ENCODE measurements around the gene PGRMC2.
"Not testable (repeated sequence)": the region's sequence is repeated elsewhere in the genome, so short reads cannot be mapped to it uniquely, and the experiment has no call there.

Gene PGRMC2

GRCh38 chr4:128258166-128258565, 29.4 kb downstream of the PGRMC2 start:
- not testable (repeated sequence) for DNase-seq (ENCODE audit: low read depth); H3K4me3 ChIP-seq (ENCODE audit: control insufficient read depth, low read depth, low read length)

GRCh38 chr4:128256539-128256938, 31.1 kb downstream of the PGRMC2 start:
- H3K4me3 ChIP-seq (ENCODE audit: control insufficient read depth, low read depth, low read length): no peak overlapping the region
- DNase-seq (ENCODE audit: low read depth): no peak
- TF ChIP-seq, protein P1, sequence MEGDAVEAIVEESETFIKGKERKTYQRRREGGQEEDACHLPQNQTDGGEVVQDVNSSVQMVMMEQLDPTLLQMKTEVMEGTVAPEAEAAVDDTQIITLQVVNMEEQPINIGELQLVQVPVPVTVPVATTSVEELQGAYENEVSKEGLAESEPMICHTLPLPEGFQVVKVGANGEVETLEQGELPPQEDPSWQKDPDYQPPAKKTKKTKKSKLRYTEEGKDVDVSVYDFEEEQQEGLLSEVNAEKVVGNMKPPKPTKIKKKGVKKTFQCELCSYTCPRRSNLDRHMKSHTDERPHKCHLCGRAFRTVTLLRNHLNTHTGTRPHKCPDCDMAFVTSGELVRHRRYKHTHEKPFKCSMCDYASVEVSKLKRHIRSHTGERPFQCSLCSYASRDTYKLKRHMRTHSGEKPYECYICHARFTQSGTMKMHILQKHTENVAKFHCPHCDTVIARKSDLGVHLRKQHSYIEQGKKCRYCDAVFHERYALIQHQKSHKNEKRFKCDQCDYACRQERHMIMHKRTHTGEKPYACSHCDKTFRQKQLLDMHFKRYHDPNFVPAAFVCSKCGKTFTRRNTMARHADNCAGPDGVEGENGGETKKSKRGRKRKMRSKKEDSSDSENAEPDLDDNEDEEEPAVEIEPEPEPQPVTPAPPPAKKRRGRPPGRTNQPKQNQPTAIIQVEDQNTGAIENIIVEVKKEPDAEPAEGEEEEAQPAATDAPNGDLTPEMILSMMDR (conservative IDR thresholded peaks at IDR 0.05; ENCODE audit: control insufficient read depth, insufficient read depth, low read depth, low read length): no peak

GRCh38 chr4:128255906-128256305, 31.7 kb downstream of the PGRMC2 start:
- no peak for DNase-seq (ENCODE audit: low read depth)
- H3K4me3 ChIP-seq (ENCODE audit: control insufficient read depth, low read depth, low read length): no peak overlapping the region
- TF ChIP-seq, protein P1 (conservative IDR thresholded peaks at IDR 0.05; ENCODE audit: control insufficient read depth, insufficient read depth, low read depth, low read length): no peak

- TF ChIP-seq, protein P1 (conservative IDR thresholded peaks at IDR 0.05; ENCODE audit: control insufficient read depth, insufficient read depth, low read depth, low read length): no peak
- peak; percentile 35 for DNase-seq (ENCODE audit: low read depth)
- H3K4me3 ChIP-seq (ENCODE audit: control insufficient read depth, low read depth, low read length): no peak overlapping the region
Measured at GRCh38 chr4:128249787-128250668, 37.6 kb downstream of the PGRMC2 start.

DNA sequence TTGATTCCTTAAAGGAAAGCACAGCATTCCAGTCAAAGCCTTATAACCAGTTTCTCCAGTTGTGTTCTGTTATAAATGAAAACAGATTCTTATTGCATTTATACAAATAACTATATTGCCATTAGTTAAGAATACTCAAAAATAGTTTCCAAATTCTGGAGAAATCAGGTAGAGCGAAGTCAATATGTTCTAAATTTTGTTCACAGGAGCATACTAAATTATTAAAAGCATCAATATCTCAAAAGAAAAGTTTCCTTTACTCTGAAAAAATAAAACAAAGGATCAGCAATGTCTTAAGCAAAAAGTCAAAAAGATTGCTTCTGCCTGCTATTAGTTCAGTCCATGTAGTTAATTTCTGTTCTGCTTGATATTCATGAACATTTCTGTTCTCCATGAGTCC, 39.7 kb downstream of the PGRMC2 start:
- TF ChIP-seq, protein P1 (conservative IDR thresholded peaks at IDR 0.05; ENCODE audit: control insufficient read depth, insufficient read depth, low read depth, low read length): no peak
- no peak for DNase-seq (ENCODE audit: low read depth)
- no peak overlapping the region for H3K4me3 ChIP-seq (ENCODE audit: control insufficient read depth, low read depth, low read length)

GRCh38 chr4:128245391-128245790, 42.2 kb downstream of the PGRMC2 start:
- H3K4me3 ChIP-seq (ENCODE audit: control insufficient read depth, low read depth, low read length); DNase-seq (ENCODE audit: low read depth): not testable (repeated sequence)

- TF ChIP-seq, protein P1 (conservative IDR thresholded peaks at IDR 0.05; ENCODE audit: control insufficient read depth, insufficient read depth, low read depth, low read length): no peak
- H3K4me3 ChIP-seq (ENCODE audit: control insufficient read depth, low read depth, low read length): no peak overlapping the region
- DNase-seq (ENCODE audit: low read depth): peak; percentile 64
Measured at GRCh38 chr4:128244379-128244778, 43.2 kb downstream of the PGRMC2 start.

GRCh38 chr4:128242601-128243000, 45.0 kb downstream of the PGRMC2 start:
- TF ChIP-seq, protein P1 (conservative IDR thresholded peaks at IDR 0.05; ENCODE audit: control insufficient read depth, insufficient read depth, low read depth, low read length): no peak
- DNase-seq (ENCODE audit: low read depth): no peak
- H3K4me3 ChIP-seq (ENCODE audit: control insufficient read depth, low read depth, low read length): no peak overlapping the region

All from fibroblast of mammary gland (primary cell).